T-cell (primary cell): ENCODE data around the gene RABEP2. TPM values are rescaled to one million over a fixed set of nuclear protein-coding genes. Genes with fewer than 3 reads are reported as not detected.

ENCODE experiments used
- ATAC-seq, 4 experiments: fragments of 200-7000 bp in 3 of 4; fragments of 150-1000 bp in 1 of 4; cut with Tn5 transposase; replicated peaks in 1 of 4; 1 replicate in 3 of 4; 2 replicates in 1 of 4; pipeline ENCODE4 v1.10.0; 2021; ENCODE audit warnings: moderate library complexity in 3 of 4, mild to moderate bottlenecking in 2 of 4, moderate number of reproducible peaks in 1 of 4
- CTCF ChIA-PET, 2 donors: fragments of 300-600 bp; sonication (Branson Sonifier 250); formaldehyde crosslinking; loops; one replicate each; lab custom pipeline; 2022; ENCODE audit warnings: antibody characterized with exemption in 2 of 2; lab: Charles Lee
- POLR2A ChIA-PET, 2 donors: fragments of 300-600 bp; sonication (Branson Sonifier 250); formaldehyde crosslinking; loops; one replicate each; lab custom pipeline; 2022; ENCODE audit warnings: antibody characterized with exemption in 2 of 2; lab: Charles Lee
- DNase-seq, 35 experiments: peaks; one replicate each; pipeline versions ENCODE4 v3.0.0 to v3.0.0-alpha.2; 2013 to 2023
- H3K27ac ChIP-seq: one replicate; pipeline ENCODE4 v1.5.1; 2013; ENCODE audit warnings: low read length
- H3K27me3 ChIP-seq, 2 experiments: replicated peaks in 1 of 2; 1 replicate in 1 of 2; 2 replicates in 1 of 2; pipeline versions ENCODE4 v1.6.1 to v1.7.0; 2013; ENCODE audit warnings: low read length in 1 of 2, mixed read lengths in 1 of 2; ENCODE audit not compliant: control insufficient read depth in 2 of 2, insufficient read depth in 2 of 2; ENCODE audit errors: extremely low read depth in 1 of 2
- H3K36me3 ChIP-seq, 2 donors: 1 replicate in 1 of 2; 2 replicates in 1 of 2; pipeline versions ENCODE4 v1.6.1 to v1.7.0; 2013; ENCODE audit warnings: low read length in 1 of 2; ENCODE audit not compliant: control insufficient read depth in 2 of 2, insufficient read depth in 1 of 2; ENCODE audit errors: extremely low read depth in 1 of 2
- H3K4me1 ChIP-seq, 2 experiments: 1 replicate in 1 of 2; 2 replicates in 1 of 2; pipeline versions ENCODE4 v1.6.1 to v1.7.0; 2013; ENCODE audit warnings: low read length in 2 of 2, mixed read lengths in 1 of 2; ENCODE audit not compliant: insufficient read depth in 2 of 2, control insufficient read depth in 1 of 2; ENCODE audit errors: extremely low read depth in 1 of 2
- H3K4me3 ChIP-seq, 2 donors: 1 replicate in 1 of 2; 2 replicates in 1 of 2; pipeline versions ENCODE4 v1.5.1 to v1.7.0; 2013; ENCODE audit warnings: mild to moderate bottlenecking in 2 of 2, low read length in 1 of 2, moderate library complexity in 1 of 2; ENCODE audit not compliant: control insufficient read depth in 1 of 2; ENCODE audit errors: extremely low read depth in 1 of 2
- H3K9me3 ChIP-seq: 2 replicates; pipeline ENCODE4 v1.7.0; 2013
- H3K27ac Mint-ChIP-seq, 2 donors: one replicate each; pipeline ENCODE4 v1.8.0; 2020 to 2021; ENCODE audit warnings: mild to moderate bottlenecking in 2 of 2, mixed read lengths in 2 of 2
- H3K27me3 Mint-ChIP-seq, 2 donors: one replicate each; pipeline ENCODE4 v1.8.0; 2021 to 2022; ENCODE audit warnings: mixed read lengths in 2 of 2
- H3K36me3 Mint-ChIP-seq: one replicate; pipeline ENCODE4 v1.8.0; 2021; ENCODE audit warnings: mixed read lengths
- H3K4me1 Mint-ChIP-seq, 3 donors: one replicate each; pipeline ENCODE4 v1.8.0; 2020 to 2022; ENCODE audit warnings: mixed read lengths in 3 of 3, mild to moderate bottlenecking in 1 of 3
- H3K4me3 Mint-ChIP-seq, 3 donors: one replicate each; pipeline ENCODE4 v1.8.0; 2020 to 2022; ENCODE audit warnings: mild to moderate bottlenecking in 3 of 3, mixed read lengths in 3 of 3, moderate library complexity in 3 of 3
- H3K9me3 Mint-ChIP-seq, 3 donors: one replicate each; pipeline ENCODE4 v1.8.0; 2020 to 2022; ENCODE audit warnings: mixed read lengths in 3 of 3
- WGBS: methylation state at CpG from one replicate; pipeline ENCODE4 v1.1.5; 2013; ENCODE audit warnings: missing lambda C conversion rate; ENCODE audit not compliant: insufficient coverage; 5-methylcytosine and 5-hydroxymethylcytosine counted together
- total RNA-seq, 35 experiments: library from RNA in 6 of 35; stranded (reverse) in 6 of 35; fragments of 120-200 nt in 1 of 35; gene quantifications; one replicate each; pipeline versions ENCODE4 v1.2.1 to v1.2.4 and lab custom pipeline; 2013 to 2026

RABEP2 gene
- total RNA-seq, 5 donors from 2014 or later (not counting 1 experiment from before 2014, with no cell fraction given): 26.9 to 35.5 (median 33.5) TPM

- H3K4me1 Mint-ChIP-seq: peaks cover 0 to 3% (median 0%) of the 10 kb centered on the region in 3 donors
- H3K36me3 Mint-ChIP-seq: no peaks in the 10 kb centered on the region
- no peak overlapping the region for H3K27ac ChIP-seq
- ATAC-seq: peak in 1 of 4 experiments; percentile 19
- peaks cover 0 to 6% of the 10 kb centered on the region in 2 experiments for H3K4me1 ChIP-seq
- DNase-seq: no peak
- ChIA-PET POLR2A (no interaction called here), CTCF (no interaction called here)
- H3K9me3 Mint-ChIP-seq: no peaks in the 10 kb centered on the region
- no peaks in the 10 kb centered on the region for H3K9me3 ChIP-seq
- no peak overlapping the region for H3K4me3 ChIP-seq
- peaks cover 11 to 13% of the 10 kb centered on the region in 2 donors for H3K36me3 ChIP-seq
- 88% methylated on average over 19 of the region's 29 CpGs for WGBS
- H3K27me3 Mint-ChIP-seq: no peaks in the 10 kb centered on the region
- no peak overlapping the region for H3K4me3 Mint-ChIP-seq
- no peaks in the 10 kb centered on the region for H3K27me3 ChIP-seq
- no peak overlapping the region for H3K27ac Mint-ChIP-seq
Observed at GRCh38 chr16:28903344-28904042, 21.5 kb downstream of the RABEP2 start.

- H3K27me3 Mint-ChIP-seq: no peaks in the 10 kb centered on the region
- DNase-seq (no peak), ATAC-seq (peak in 3 of 4 experiments; percentile 12 to 32 (median 22))
- no peaks in the 10 kb centered on the region for H3K27me3 ChIP-seq
- H3K36me3 Mint-ChIP-seq: no peaks in the 10 kb centered on the region
- peaks cover 0 to 6% of the 10 kb centered on the region in 2 experiments for H3K4me1 ChIP-seq
- no peak overlapping the region for H3K4me3 ChIP-seq
- CTCF ChIA-PET: no interaction called here
- H3K27ac Mint-ChIP-seq: no peak overlapping the region
- H3K9me3 ChIP-seq: no peaks in the 10 kb centered on the region
- peaks cover 0 to 3% (median 0%) of the 10 kb centered on the region in 3 donors for H3K4me1 Mint-ChIP-seq
- POLR2A ChIA-PET: no interaction called here
- no peaks in the 10 kb centered on the region for H3K9me3 Mint-ChIP-seq
- no peak overlapping the region for H3K4me3 Mint-ChIP-seq
- H3K36me3 ChIP-seq: peaks cover 5 to 8% of the 10 kb centered on the region in 2 donors
- WGBS: 44% methylated on average over 4 of the region's 11 CpGs
- H3K27ac ChIP-seq: no peak overlapping the region
Observed at GRCh38 chr16:28902909-28903308, 22.1 kb downstream of the RABEP2 start.

- H3K27ac Mint-ChIP-seq: no peak overlapping the region
- Histone ChIP-seq H3K4me1 (peaks cover 0 to 6% of the 10 kb centered on the region in 2 experiments), H3K9me3 (no peaks in the 10 kb centered on the region), H3K27ac (no peak overlapping the region), H3K27me3 (no peaks in the 10 kb centered on the region), H3K36me3 (peaks cover 5 to 7% of the 10 kb centered on the region in 2 donors), H3K4me3 (no peak overlapping the region)
- no CpG with 5 or more reads among the region's 15 CpGs for WGBS
- H3K4me3 Mint-ChIP-seq: no peak overlapping the region
- ChIA-PET CTCF (no interaction called here), POLR2A (interaction anchor here in 1 of 2 donors (0.7 kb wide), 1 partner anchor 22 kb away, joined by 3 read pairs; no protein-coding TSS in a partner anchor)
- DNase-seq (no peak), ATAC-seq (no peak)
- H3K36me3 Mint-ChIP-seq: no peaks in the 10 kb centered on the region
- no peaks in the 10 kb centered on the region for H3K9me3 Mint-ChIP-seq
- H3K27me3 Mint-ChIP-seq: no peaks in the 10 kb centered on the region
- H3K4me1 Mint-ChIP-seq: peaks cover 0 to 3% (median 0%) of the 10 kb centered on the region in 3 donors
Observed at GRCh38 chr16:28901862-28902261, 23.2 kb downstream of the RABEP2 start.

DNA sequence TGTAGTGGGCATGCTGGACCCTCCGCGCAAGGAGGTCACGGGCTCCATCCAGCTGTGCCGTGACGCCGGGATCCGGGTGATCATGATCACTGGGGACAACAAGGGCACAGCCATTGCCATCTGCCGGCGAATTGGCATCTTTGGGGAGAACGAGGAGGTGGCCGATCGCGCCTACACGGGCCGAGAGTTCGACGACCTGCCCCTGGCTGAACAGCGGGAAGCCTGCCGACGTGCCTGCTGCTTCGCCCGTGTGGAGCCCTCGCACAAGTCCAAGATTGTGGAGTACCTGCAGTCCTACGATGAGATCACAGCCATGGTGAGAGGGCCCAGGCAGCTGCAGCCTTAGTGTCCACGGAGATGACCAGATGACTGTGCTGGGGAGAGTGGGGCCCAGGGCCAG is 24.4 kb downstream of the RABEP2 start:
- Mint-ChIP-seq H3K4me3 (no peak overlapping the region), H3K27ac (no peak overlapping the region), H3K27me3 (no peaks in the 10 kb centered on the region), H3K36me3 (no peaks in the 10 kb centered on the region), H3K9me3 (no peaks in the 10 kb centered on the region), H3K4me1 (peaks cover 0 to 3% (median 0%) of the 10 kb centered on the region in 3 donors)
- Histone ChIP-seq H3K27me3 (no peaks in the 10 kb centered on the region), H3K9me3 (no peaks in the 10 kb centered on the region), H3K4me1 (peaks cover 0 to 6% of the 10 kb centered on the region in 2 experiments), H3K36me3 (peaks cover 5 to 7% of the 10 kb centered on the region in 2 donors), H3K4me3 (no peak overlapping the region), H3K27ac (no peak overlapping the region)
- ChIA-PET CTCF (no interaction called here), POLR2A (no interaction called here)
- 96% methylated on average over 25 of the region's 25 CpGs for WGBS
- DNase-seq (no peak), ATAC-seq (no peak)

- no peaks in the 10 kb centered on the region for H3K27me3 ChIP-seq
- peaks cover 2 to 6% of the 10 kb centered on the region in 2 donors for H3K36me3 ChIP-seq
- Mint-ChIP-seq H3K27me3 (no peaks in the 10 kb centered on the region), H3K36me3 (no peaks in the 10 kb centered on the region), H3K4me3 (no peak overlapping the region), H3K9me3 (no peaks in the 10 kb centered on the region), H3K4me1 (peaks cover 0 to 3% (median 0%) of the 10 kb centered on the region in 3 donors), H3K27ac (no peak overlapping the region)
- 66% methylated on average over 5 of the region's 11 CpGs for WGBS
- CTCF ChIA-PET: interaction anchor here in 1 of 2 donors (0.7 kb wide), 1 partner anchor 38 kb away, joined by 3 read pairs; no protein-coding TSS in a partner anchor
- no peak for ATAC-seq
- peaks cover 0 to 6% of the 10 kb centered on the region in 2 experiments for H3K4me1 ChIP-seq
- H3K9me3 ChIP-seq: no peaks in the 10 kb centered on the region
- H3K4me3 ChIP-seq: no peak overlapping the region
- no peak for DNase-seq
- no peak overlapping the region for H3K27ac ChIP-seq
- POLR2A ChIA-PET: no interaction called here
Observed at GRCh38 chr16:28899882-28900590, 25.0 kb downstream of the RABEP2 start.

GRCh38 chr16:28898942-28899341 is 26.1 kb downstream of the RABEP2 start:
- Mint-ChIP-seq H3K4me3 (no peak overlapping the region), H3K27ac (no peak overlapping the region), H3K36me3 (no peaks in the 10 kb centered on the region), H3K9me3 (no peaks in the 10 kb centered on the region), H3K27me3 (no peaks in the 10 kb centered on the region), H3K4me1 (peaks cover 0 to 3% (median 0%) of the 10 kb centered on the region in 3 donors)
- H3K4me1 ChIP-seq: peaks cover 0 to 6% of the 10 kb centered on the region in 2 experiments
- WGBS: 94% methylated on average over 2 of the region's 4 CpGs
- ATAC-seq: no peak
- H3K9me3 ChIP-seq: no peaks in the 10 kb centered on the region
- ChIA-PET POLR2A (interaction anchor here in 1 of 2 donors (0.7 kb wide), 1 partner anchor 8 kb away, joined by 9 read pairs; no protein-coding TSS in a partner anchor), CTCF (no interaction called here)
- no peak for DNase-seq
- no peaks in the 10 kb centered on the region for H3K27me3 ChIP-seq
- H3K27ac ChIP-seq: no peak overlapping the region
- no peaks in the 10 kb centered on the region for H3K36me3 ChIP-seq
- H3K4me3 ChIP-seq: no peak overlapping the region
